GM12878 (cell line): ENCODE data around the gene MND1. TPM values are rescaled to one million over a fixed set of nuclear protein-coding genes. Genes with fewer than 3 reads are reported as not detected.

ENCODE experiments used
- CBX5 ChIP-seq: sonication (generic); IDR thresholded peaks from 2 replicates; pipeline ENCODE4 v1.6.1; 2016; ENCODE audit warnings: low read depth, moderate library complexity, mild to moderate bottlenecking, inconsistent platforms
- CREB1 ChIP-seq: IDR thresholded peaks from 2 replicates; pipeline ENCODE4 v1.6.1; 2012; ENCODE audit warnings: low read depth, mild to moderate bottlenecking, inconsistent platforms
- EGR1 ChIP-seq, 2 experiments: IDR thresholded peaks; 1 replicate in 1 of 2; 2 replicates in 1 of 2; pipeline ENCODE4 v1.6.1; 2011 to 2012; ENCODE audit warnings: low read depth in 2 of 2, low read length in 2 of 2, borderline replicate concordance in 1 of 2, mild to moderate bottlenecking in 1 of 2, moderate library complexity in 1 of 2
- ELK1 ChIP-seq: IDR thresholded peaks from 2 replicates; pipeline ENCODE4 v1.6.1; 2012; ENCODE audit warnings: low read depth, low read length, improper control_type of control experiment
- EZH2 ChIP-seq: IDR thresholded peaks from 2 replicates; pipeline ENCODE4 v1.6.1; 2012; ENCODE audit warnings: low read depth, mild to moderate bottlenecking, control low read depth, inconsistent platforms, low read length, borderline replicate concordance; ENCODE audit not compliant: control insufficient read depth
- FOXK2 ChIP-seq: fragments of 450-650 bp; IDR thresholded peaks from 2 replicates; pipeline ENCODE4 v1.6.1; 2017; ENCODE audit warnings: mild to moderate bottlenecking, moderate library complexity
- FOXM1 ChIP-seq: IDR thresholded peaks from 2 replicates; pipeline ENCODE4 v1.6.1; 2012; ENCODE audit warnings: low read depth, mild to moderate bottlenecking, inconsistent platforms, low read length, moderate library complexity
- MAX ChIP-seq: IDR thresholded peaks from 2 replicates; pipeline ENCODE4 v1.6.1; 2012; ENCODE audit warnings: low read depth, low read length, improper control_type of control experiment
- MEF2B ChIP-seq: fragments of 450-650 bp; IDR thresholded peaks from 2 replicates; pipeline ENCODE4 v1.6.1; 2018; ENCODE audit warnings: mild to moderate bottlenecking, moderate library complexity; ENCODE audit not compliant: partially characterized antibody, poor library complexity, severe bottlenecking
- NFYB ChIP-seq: IDR thresholded peaks from 2 replicates; pipeline ENCODE4 v1.6.1; 2011; ENCODE audit warnings: low read depth, mild to moderate bottlenecking, low read length, improper control_type of control experiment, moderate library complexity; ENCODE audit not compliant: insufficient read depth
- PAX5 ChIP-seq: IDR thresholded peaks from 2 replicates; pipeline ENCODE4 v1.6.1; 2011; ENCODE audit warnings: low read depth, low read length, borderline replicate concordance
- RAD21 ChIP-seq: IDR thresholded peaks from 2 replicates; pipeline ENCODE4 v1.6.1; 2011; ENCODE audit warnings: mild to moderate bottlenecking, low read depth, low read length, moderate library complexity; ENCODE audit not compliant: insufficient read depth
- TAF1 ChIP-seq: IDR thresholded peaks from 2 replicates; pipeline ENCODE4 v1.6.1; 2011; ENCODE audit warnings: mild to moderate bottlenecking, low read depth, low read length, borderline replicate concordance
- USF2 ChIP-seq: IDR thresholded peaks from 2 replicates; pipeline ENCODE4 v1.6.1; 2011; ENCODE audit warnings: low read depth, low read length, improper control_type of control experiment, borderline replicate concordance
- YY1 ChIP-seq: IDR thresholded peaks from 2 replicates; pipeline ENCODE4 v1.6.1; 2011; ENCODE audit warnings: low read depth, mild to moderate bottlenecking, low read length
- ZBTB40 ChIP-seq: fragments of 450-650 bp; IDR thresholded peaks from 2 replicates; pipeline ENCODE4 v1.6.1; 2016; ENCODE audit warnings: mild to moderate bottlenecking, moderate library complexity, borderline replicate concordance
- ZNF622 ChIP-seq: fragments of 450-650 bp; IDR thresholded peaks from 2 replicates; pipeline ENCODE4 v1.6.1; 2017; ENCODE audit warnings: mild to moderate bottlenecking, inconsistent platforms
- ZSCAN29 ChIP-seq: fragments of 450-650 bp; IDR thresholded peaks from 2 replicates; pipeline ENCODE4 v1.6.1; 2017; ENCODE audit warnings: mild to moderate bottlenecking, moderate library complexity
- polyA plus RNA-seq, 11 experiments: library from polyadenylated mRNA; depleted of rRNA in 4 of 11; unstranded in 6 of 11; stranded (reverse) in 5 of 11; fragments of >200 nt; fragmentation: Nextera tagmentation in 4 of 11; fragmentation: Illumina TruSeq in 1 of 11; extraction: Ambion mirVana in 4 of 11; extraction: Trizol in 1 of 11; gene quantifications; 1 replicate in 1 of 11; 2 replicates in 10 of 11; pipeline versions ENCODE4 v1.2.1 to v1.2.3, GENCODE V29; 2011 to 2016; ENCODE audit warnings: inconsistent platforms in 2 of 11, missing spikeins in 2 of 11, low read depth in 1 of 11
- total RNA-seq, 4 experiments: library from RNA; depleted of rRNA in 3 of 4; stranded (reverse); fragments of >200 nt in 3 of 4; fragmentation: Illumina TruSeq in 1 of 4; extraction: Trizol in 1 of 4; gene quantifications; 2 replicates each; pipeline versions ENCODE4 v1.2.1 to v1.2.3, GENCODE V29; 2013 to 2021

MND1 gene
- total and polyA plus RNA-seq, 10 of the 15 experiments (the other 5 are each of a cell fraction or from before 2014, with no cell fraction given): 17.7 to 58.1 (median 47.3) TPM

GRCh38 chr4:153344131-153345011 is at the start of gene MND1 (continued):
- TF ChIP-seq ZBTB40 (no peak), MEF2B (no peak), FOXM1 (peak; percentile 66; the same call in 1 of the 2 replicates), CBX5 (no peak; the same call in 1 of the 2 replicates), ZNF622 (no peak), ELK1 (no peak), RAD21 (peak; percentile 87), YY1 (peak; percentile 57), ZSCAN29 (no peak), PAX5 (no peak), EZH2 (no peak), TAF1 (0 out of 2 replicates have a peak, but pooled peaks have one; percentile 13), NFYB (no peak), USF2 (no peak), EGR1 (IDR thresholded peaks at IDR 0.05; ENCODE audit: borderline replicate concordance in 1 of 2, low read depth in 2 of 2, low read length in 2 of 2) (peak; percentile 9 to 96), MAX (no peak), CREB1 (peak; percentile 86), FOXK2 (no peak)
